ENCODE data around the gene NFATC2. TPM values are rescaled to one million over a fixed set of nuclear protein-coding genes. Genes with fewer than 3 reads are reported as not detected.
A peak's percentile ranks its signal among the peaks of the same experiment; 100 is the strongest.

NFATC2 gene
- total and polyA plus RNA-seq, 8 donors: 1.5 to 8.3 (median 4.3) TPM

- H3K4me3 ChIP-seq: no peak overlapping the region
- H3K36me3 ChIP-seq: no peaks in the 10 kb centered on the region
- FAIRE-seq: no peak
- DNase-seq: no peak
- H3K27ac ChIP-seq: no peak overlapping the region
- H3K9me3 ChIP-seq: no peaks in the 10 kb centered on the region
- TF ChIP-seq CTCF (IDR thresholded peaks at IDR 0.05): no peak
- intact Hi-C loops (cut with DNase I): loop anchor here (5.0 to 10.0 kb wide), 3 partner anchors 223 to 253 kb away; no protein-coding TSS in a partner anchor
- ATAC-seq: no peak
- no peaks in the 10 kb centered on the region for H3K27me3 ChIP-seq
- 84% methylated on average over 4 of the region's 4 CpGs for WGBS, 2 donors
- H3K4me1 ChIP-seq: peaks cover 0 to 8% (median 0%) of the 10 kb centered on the region in 3 donors
Measured at GRCh38 chr20:51371720-51372119, 170.8 kb downstream of the NFATC2 start.

GRCh38 chr20:51369503-51369902, 173.0 kb downstream of the NFATC2 start:
- intact Hi-C loops (cut with DNase I): no loop called here
- no peaks in the 10 kb centered on the region for H3K27me3 ChIP-seq
- no peak for FAIRE-seq
- H3K4me3 ChIP-seq: no peak overlapping the region
- WGBS, 2 donors: 86% methylated on average over 11 of the region's 11 CpGs
- H3K36me3 ChIP-seq: no peaks in the 10 kb centered on the region
- DNase-seq: no peak
- no peak overlapping the region for H3K27ac ChIP-seq
- no peaks in the 10 kb centered on the region for H3K9me3 ChIP-seq
- TF ChIP-seq CTCF (IDR thresholded peaks at IDR 0.05): no peak
- ATAC-seq: no peak
- peaks cover 0 to 8% (median 0%) of the 10 kb centered on the region in 3 donors for H3K4me1 ChIP-seq

GRCh38 chr20:51368461-51369211, 173.9 kb downstream of the NFATC2 start:
- H3K36me3 ChIP-seq: no peaks in the 10 kb centered on the region
- H3K4me3 ChIP-seq: no peak overlapping the region
- peaks cover 0 to 1% (median 0%) of the 10 kb centered on the region in 3 donors for H3K4me1 ChIP-seq
- no peak for TF ChIP-seq CTCF (IDR thresholded peaks at IDR 0.05)
- WGBS, 2 donors: 83 to 86% methylated on average over 13 of the region's 13 CpGs
- no peak overlapping the region for H3K27ac ChIP-seq
- ATAC-seq (no peak), FAIRE-seq (no peak), DNase-seq (no peak)
- intact Hi-C loops (cut with DNase I): no loop called here
- H3K9me3 ChIP-seq: no peaks in the 10 kb centered on the region
- no peaks in the 10 kb centered on the region for H3K27me3 ChIP-seq

GRCh38 chr20:51366155-51366886, 176.2 kb downstream of the NFATC2 start:
- no peaks in the 10 kb centered on the region for H3K36me3 ChIP-seq
- H3K9me3 ChIP-seq: no peaks in the 10 kb centered on the region
- DNase-seq: peak in 2 of 6 donors; percentile 29 to 37
- H3K27ac ChIP-seq: peak overlapping the region in 2 of 4 donors; percentile 12 to 22
- peak in 3 of 4 donors; percentile 53 to 68 (median 65) for ATAC-seq
- intact Hi-C loops (cut with DNase I): no loop called here
- H3K4me1 ChIP-seq: no peaks in the 10 kb centered on the region
- no peak overlapping the region for H3K4me3 ChIP-seq
- no peaks in the 10 kb centered on the region for H3K27me3 ChIP-seq
- TF ChIP-seq CTCF (IDR thresholded peaks at IDR 0.05): no peak
- no peak for FAIRE-seq
- WGBS, 2 donors: 68 to 73% methylated on average over 16 of the region's 16 CpGs

Measured in pancreas (tissue), 10 donors.